Right atrium auricular region (tissue), 2 donors: Measurements from ENCODE around the gene DUS1L. TPM values are rescaled to one million over a fixed set of nuclear protein-coding genes. Genes with fewer than 3 reads are reported as not detected.
A peak's percentile ranks its signal among the peaks of the same experiment; 100 is the strongest.

Source experiments
- DNase-seq: peaks from one replicate; pipeline ENCODE4 v3.0.0-alpha.2; 2019; ENCODE audit warnings: low spot score
- H3K27ac ChIP-seq, 2 donors: fragments of 200-600 bp; sonication (generic); 1 replicate in 1 of 2; 2 replicates in 1 of 2; pipeline ENCODE4 v1.5.1; 2016 to 2019
- H3K27me3 ChIP-seq, 2 donors: fragments of 200-600 bp; sonication (generic); one replicate each; pipeline versions ENCODE4 v1.5.1 to v1.6.0; 2017 to 2019
- H3K36me3 ChIP-seq: fragments of 200-600 bp; sonication (generic); one replicate; pipeline ENCODE4 v1.5.1; 2016
- H3K4me1 ChIP-seq, 2 donors: fragments of 200-600 bp; sonication (generic); one replicate each; pipeline versions ENCODE4 v1.5.1 to v1.6.0; 2017 to 2019
- H3K4me3 ChIP-seq, 2 donors: fragments of 200-600 bp; sonication (generic); 1 replicate in 1 of 2; 2 replicates in 1 of 2; pipeline ENCODE4 v1.5.1; 2017 to 2019; ENCODE audit warnings: mild to moderate bottlenecking in 1 of 2, moderate library complexity in 1 of 2
- H3K9me3 ChIP-seq, 2 donors: fragments of 200-600 bp; sonication (generic); one replicate each; pipeline ENCODE4 v1.5.1; 2019
- total RNA-seq, 2 donors: library from RNA; depleted of rRNA; stranded (reverse); fragments of >200 nt; gene quantifications; one replicate each; pipeline ENCODE4 v1.1.0, GENCODE V29; 2016
- TF ChIP-seq, protein P1 (sequence below), 2 donors: fragments of 200-600 bp; sonication (generic); IDR thresholded peaks; one replicate each; pipeline ENCODE4 v1.5.1; 2019; ENCODE audit warnings: antibody characterized with exemption in 2 of 2

DUS1L gene
- total RNA-seq, 2 donors from 2014 or later, result 33.3 to 45.7 TPM

DNA sequence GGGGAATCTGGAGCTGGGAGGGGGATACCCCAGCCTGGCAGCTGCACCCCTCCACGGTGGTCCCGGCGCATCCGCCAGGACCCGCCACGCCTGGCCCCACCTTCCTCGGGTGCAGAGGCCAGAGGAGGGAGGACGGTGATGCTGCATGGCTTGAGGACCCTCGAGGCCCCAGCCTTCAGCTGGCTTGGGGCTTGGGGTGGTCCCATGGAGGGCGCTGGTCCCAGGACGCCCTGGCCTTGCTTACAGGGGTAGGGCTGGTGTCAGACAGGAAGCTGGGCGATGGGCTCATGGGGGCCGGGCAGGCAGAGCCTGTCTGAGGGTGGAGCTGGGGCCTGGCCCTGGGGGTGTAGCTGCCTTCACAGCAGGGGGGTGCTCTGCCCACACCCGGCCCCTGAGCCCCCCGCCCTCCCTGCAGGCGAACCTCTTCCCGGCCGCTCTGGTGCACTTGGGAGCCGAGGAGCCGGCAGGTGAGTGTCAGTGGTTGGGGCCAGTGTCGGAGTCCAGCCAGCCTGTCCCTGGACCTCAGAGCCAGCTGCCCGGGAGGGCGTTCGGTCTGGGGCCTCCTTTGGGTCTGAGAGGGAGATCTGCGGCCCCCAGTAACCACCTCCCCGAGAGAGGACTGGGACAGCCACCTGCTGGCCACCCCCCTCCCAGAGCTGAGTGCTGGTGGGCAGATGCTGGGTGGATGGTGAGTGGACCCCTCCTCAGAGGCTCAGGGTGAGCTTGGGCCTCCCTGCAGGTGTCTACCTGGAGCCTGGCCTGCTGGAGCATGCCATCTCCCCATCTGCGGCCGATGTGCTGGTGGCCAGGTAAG, 49.3 kb downstream of the DUS1L start:
- TF ChIP-seq, protein P1, sequence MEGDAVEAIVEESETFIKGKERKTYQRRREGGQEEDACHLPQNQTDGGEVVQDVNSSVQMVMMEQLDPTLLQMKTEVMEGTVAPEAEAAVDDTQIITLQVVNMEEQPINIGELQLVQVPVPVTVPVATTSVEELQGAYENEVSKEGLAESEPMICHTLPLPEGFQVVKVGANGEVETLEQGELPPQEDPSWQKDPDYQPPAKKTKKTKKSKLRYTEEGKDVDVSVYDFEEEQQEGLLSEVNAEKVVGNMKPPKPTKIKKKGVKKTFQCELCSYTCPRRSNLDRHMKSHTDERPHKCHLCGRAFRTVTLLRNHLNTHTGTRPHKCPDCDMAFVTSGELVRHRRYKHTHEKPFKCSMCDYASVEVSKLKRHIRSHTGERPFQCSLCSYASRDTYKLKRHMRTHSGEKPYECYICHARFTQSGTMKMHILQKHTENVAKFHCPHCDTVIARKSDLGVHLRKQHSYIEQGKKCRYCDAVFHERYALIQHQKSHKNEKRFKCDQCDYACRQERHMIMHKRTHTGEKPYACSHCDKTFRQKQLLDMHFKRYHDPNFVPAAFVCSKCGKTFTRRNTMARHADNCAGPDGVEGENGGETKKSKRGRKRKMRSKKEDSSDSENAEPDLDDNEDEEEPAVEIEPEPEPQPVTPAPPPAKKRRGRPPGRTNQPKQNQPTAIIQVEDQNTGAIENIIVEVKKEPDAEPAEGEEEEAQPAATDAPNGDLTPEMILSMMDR (IDR thresholded peaks at IDR 0.05), result no peak
- no peak overlapping the region for H3K27ac ChIP-seq

DNA sequence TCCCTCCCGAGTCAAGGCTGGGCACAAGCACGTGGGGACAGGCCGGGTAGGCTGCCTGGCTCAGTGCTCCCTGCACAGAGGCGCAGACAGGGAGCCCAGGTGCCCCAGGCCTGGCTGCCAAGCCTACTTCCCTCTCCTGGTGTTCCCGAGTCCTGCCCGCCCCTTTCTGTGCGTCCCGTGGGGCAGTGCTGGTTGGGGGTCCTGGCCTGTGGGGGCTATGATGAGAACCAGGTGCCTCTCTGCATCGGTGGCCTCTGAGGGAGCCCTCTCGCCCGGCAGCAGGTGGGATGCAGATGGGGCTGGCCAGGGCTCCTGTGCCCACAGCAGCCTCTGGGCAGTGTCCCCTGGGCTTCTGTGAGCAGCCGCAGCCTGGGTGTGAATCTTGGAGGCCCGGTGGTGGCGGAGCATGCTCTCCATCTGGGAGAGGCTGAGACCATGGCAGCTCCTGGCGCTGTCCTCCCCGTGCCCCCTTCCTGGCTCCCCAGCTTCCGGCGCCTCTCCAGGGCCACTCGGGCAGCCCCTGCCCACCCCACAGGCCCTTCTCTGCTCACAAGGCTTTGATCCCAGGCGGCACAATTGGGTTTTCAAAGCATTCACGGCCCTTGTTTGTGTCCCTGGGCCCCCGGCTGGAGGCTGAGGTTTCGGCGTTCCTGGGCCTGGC, 50.2 kb downstream of the DUS1L start:
- no peaks in the 10 kb centered on the region for H3K27me3 ChIP-seq
- TF ChIP-seq, protein P1 (IDR thresholded peaks at IDR 0.05), result no peak
- no peaks in the 10 kb centered on the region for H3K9me3 ChIP-seq
- H3K4me3 ChIP-seq, result no peak overlapping the region
- H3K27ac ChIP-seq, result no peak overlapping the region
- H3K36me3 ChIP-seq, result peaks cover 11% of the 10 kb centered on the region
- DNase-seq, result no peak
- H3K4me1 ChIP-seq, result peaks cover 0 to 21% of the 10 kb centered on the region in 2 donors

More for the DNA sequence above, 49.3 kb downstream of the DUS1L start:
- H3K4me1 ChIP-seq, result peaks cover 0 to 23% of the 10 kb centered on the region in 2 donors
- DNase-seq, result no peak
- H3K4me3 ChIP-seq, result no peak overlapping the region
- no peaks in the 10 kb centered on the region for H3K27me3 ChIP-seq
- H3K9me3 ChIP-seq, result no peaks in the 10 kb centered on the region
- H3K36me3 ChIP-seq, result peaks cover 11% of the 10 kb centered on the region

DNA sequence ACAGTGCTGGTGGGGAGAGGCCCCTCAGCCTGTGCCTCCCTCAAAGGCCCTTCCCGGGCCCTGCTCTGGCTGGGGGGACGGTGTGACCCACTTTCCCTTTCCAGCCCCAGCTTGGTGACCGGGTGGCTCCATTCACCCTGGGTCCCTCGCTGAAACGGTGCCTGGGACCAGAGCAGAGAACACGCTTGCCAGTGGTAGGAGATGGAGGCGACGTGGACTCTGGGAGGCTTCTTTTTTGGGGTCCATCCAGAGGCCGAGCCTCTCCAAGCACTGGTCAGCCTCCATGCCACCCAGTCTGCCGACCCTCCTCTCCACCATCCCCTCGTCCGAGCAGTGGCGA, 50.7 kb downstream of the DUS1L start:
- H3K4me3 ChIP-seq, result no peak overlapping the region
- TF ChIP-seq, protein P1 (IDR thresholded peaks at IDR 0.05), result no peak
- no peaks in the 10 kb centered on the region for H3K9me3 ChIP-seq
- H3K27ac ChIP-seq, result no peak overlapping the region
- peaks cover 11% of the 10 kb centered on the region for H3K36me3 ChIP-seq
- no peaks in the 10 kb centered on the region for H3K27me3 ChIP-seq
- H3K4me1 ChIP-seq, result peaks cover 0 to 21% of the 10 kb centered on the region in 2 donors
- no peak for DNase-seq

DNA sequence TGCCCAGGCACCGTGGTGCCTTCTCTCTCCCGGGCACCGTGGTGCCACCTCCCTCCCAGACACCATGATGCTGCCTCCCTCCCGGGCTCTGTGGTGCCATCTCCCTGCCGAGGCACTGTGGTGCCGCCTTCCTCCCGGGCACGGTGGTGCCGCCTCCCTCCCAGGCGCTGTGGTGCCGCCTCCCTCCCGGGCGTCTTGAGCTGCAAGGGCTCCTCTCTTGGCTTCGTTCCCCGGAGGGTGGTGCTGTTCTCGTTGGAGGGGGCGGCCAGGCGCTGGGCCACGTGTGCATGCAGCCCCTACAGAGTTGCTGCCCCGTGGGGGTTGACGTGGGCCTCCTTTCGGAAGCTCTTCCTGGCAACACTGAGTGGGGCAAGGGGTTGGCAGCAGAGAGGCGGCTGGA, 51.2 kb downstream of the DUS1L start:
- H3K27me3 ChIP-seq, result no peaks in the 10 kb centered on the region
- H3K9me3 ChIP-seq, result no peaks in the 10 kb centered on the region
- H3K36me3 ChIP-seq, result peaks cover 11% of the 10 kb centered on the region
- H3K4me3 ChIP-seq, result no peak overlapping the region
- H3K4me1 ChIP-seq, result peaks cover 0 to 21% of the 10 kb centered on the region in 2 donors
- DNase-seq, result no peak
- peak overlapping the region in 1 of 2 donors; percentile 75 for H3K27ac ChIP-seq
- TF ChIP-seq, protein P1 (IDR thresholded peaks at IDR 0.05), result no peak

DNA sequence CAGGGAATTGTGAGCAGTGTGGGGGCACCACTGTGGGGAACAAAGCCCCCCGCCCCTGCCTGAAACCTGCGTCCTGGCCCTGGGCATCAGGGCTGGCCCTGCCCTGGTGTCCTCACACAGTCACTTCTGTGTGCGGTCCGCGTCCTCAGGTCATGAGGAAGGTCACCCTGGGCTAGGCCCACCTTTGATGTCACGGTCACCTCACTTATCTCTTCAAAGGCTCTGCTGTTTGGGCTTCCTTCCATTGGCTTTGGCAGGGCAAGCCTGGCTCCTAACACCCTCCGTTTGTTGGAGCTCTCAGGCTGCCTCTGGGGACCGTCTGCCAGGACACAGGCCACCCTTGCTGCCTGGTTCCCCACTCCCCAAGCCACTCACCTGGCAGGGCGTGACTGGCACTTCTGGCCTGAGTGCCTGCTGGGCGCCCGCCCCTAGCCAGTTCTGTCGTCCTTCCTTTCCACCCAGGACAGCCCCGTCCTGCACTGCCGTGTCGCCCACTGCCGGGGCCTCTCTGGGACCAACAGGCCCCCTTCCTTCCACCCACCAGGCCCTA, 51.8 kb downstream of the DUS1L start:
- peaks cover 0 to 21% of the 10 kb centered on the region in 2 donors for H3K4me1 ChIP-seq
- peak overlapping the region; percentile 54 to 75 for H3K27ac ChIP-seq
- H3K9me3 ChIP-seq, result no peaks in the 10 kb centered on the region
- TF ChIP-seq, protein P1 (IDR thresholded peaks at IDR 0.05), result no peak
- H3K27me3 ChIP-seq, result no peaks in the 10 kb centered on the region
- no peak overlapping the region for H3K4me3 ChIP-seq
- DNase-seq, result no peak
- peaks cover 8% of the 10 kb centered on the region for H3K36me3 ChIP-seq
